Endothelial cell of umbilical vein (primary cell): ENCODE results near the gene CSGALNACT2. TPM values are rescaled to one million over a fixed set of nuclear protein-coding genes. Genes with fewer than 3 reads are reported as not detected.

Experiments
- BruUV-seq: library from RNA; stranded (reverse); fragments of 400-500 nt; replicated peaks from 2 replicates; lab custom pipeline; 2021; lab: Mats Ljungman, UMichigan
- CTCF ChIA-PET: fragments of 300-600, 350-600 bp; sonication (Branson Sonifier 250); formaldehyde crosslinking; loops from one replicate; lab custom pipeline; 2021; ENCODE audit warnings: antibody characterized with exemption, inconsistent platforms; lab: Charles Lee
- POLR2A ChIA-PET: fragments of 300-600, 350-600 bp; sonication (Branson Sonifier 250); formaldehyde crosslinking; loops from one replicate; lab custom pipeline; 2021; ENCODE audit warnings: antibody characterized with exemption, inconsistent platforms; lab: Charles Lee
- DNase-seq: peaks from one replicate; pipeline ENCODE4 v3.0.0-alpha.2; 2011; ENCODE audit warnings: low read depth, low spot score
- FAIRE-seq: peaks from 2 replicates; lab custom pipeline; 2011; peaks lifted over from hg19 to GRCh38; lab: Jason Lieb, UNC
- H2AFZ ChIP-seq: 2 replicates; pipeline ENCODE4 v1.6.0; 2012; ENCODE audit warnings: low read depth, low read length, control low read depth, inconsistent platforms
- H3K27ac ChIP-seq: 2 replicates; pipeline ENCODE4 v1.5.1; 2011; ENCODE audit warnings: low read depth, mild to moderate bottlenecking, control low read depth, low read length, moderate library complexity; ENCODE audit not compliant: insufficient read depth
- H3K27me3 ChIP-seq, 2 experiments: 2 replicates each; pipeline versions ENCODE4 v1.6.0 to v1.6.1; 2011; ENCODE audit warnings: low read length in 2 of 2, mixed read lengths in 1 of 2; ENCODE audit not compliant: control insufficient read depth in 2 of 2, insufficient read depth in 2 of 2
- H3K36me3 ChIP-seq, 2 experiments: 2 replicates in 1 of 2; 3 replicates in 1 of 2; pipeline ENCODE4 v1.5.1; 2011; ENCODE audit warnings: low read length in 2 of 2, mild to moderate bottlenecking in 1 of 2, moderate library complexity in 1 of 2; ENCODE audit not compliant: control insufficient read depth in 2 of 2, insufficient read depth in 2 of 2; ENCODE audit errors: extremely low read depth in 1 of 2
- H3K4me1 ChIP-seq: 3 replicates; pipeline ENCODE4 v1.5.1; 2011; ENCODE audit warnings: mild to moderate bottlenecking, low read length; ENCODE audit not compliant: control insufficient read depth, insufficient read depth; ENCODE audit errors: extremely low read depth
- H3K4me2 ChIP-seq: 2 replicates; pipeline ENCODE4 v1.6.1; 2011; ENCODE audit warnings: low read length, control low read depth, mixed read lengths; ENCODE audit not compliant: insufficient read depth
- H3K4me3 ChIP-seq, 3 experiments: fragments of 200-600 bp in 1 of 3; sonication (generic), shearing (Covaris generic) in 1 of 3; replicated peaks in 1 of 3; 2 replicates each; pipeline ENCODE4 v1.5.1; 2011 to 2016; ENCODE audit warnings: control low read depth in 3 of 3, low read length in 3 of 3, mild to moderate bottlenecking in 2 of 3, inconsistent platforms in 1 of 3, low read depth in 1 of 3, moderate library complexity in 1 of 3; ENCODE audit not compliant: insufficient read depth in 1 of 3
- H3K79me2 ChIP-seq: 2 replicates; pipeline ENCODE4 v1.6.0; 2012; ENCODE audit warnings: low read length, inconsistent platforms; ENCODE audit not compliant: control insufficient read depth, insufficient read depth
- H3K9ac ChIP-seq: replicated peaks from 2 replicates; pipeline ENCODE3; 2011; ENCODE audit warnings: low read length, control low read depth; ENCODE audit not compliant: insufficient read depth; ENCODE audit errors: extremely low read depth
- H3K9me1 ChIP-seq: replicated peaks from 3 replicates; pipeline ENCODE4 v1.6.0; 2011; ENCODE audit warnings: mild to moderate bottlenecking, low read length; ENCODE audit not compliant: control insufficient read depth, insufficient read depth; ENCODE audit errors: extremely low read depth
- H3K9me3 ChIP-seq: replicated peaks from 2 replicates; pipeline ENCODE4 v1.5.1; 2012; ENCODE audit warnings: low read length, inconsistent platforms; ENCODE audit not compliant: control insufficient read depth, insufficient read depth
- H4K20me1 ChIP-seq: replicated peaks from 2 replicates; pipeline ENCODE3; 2011; ENCODE audit warnings: mild to moderate bottlenecking, low read length; ENCODE audit not compliant: control insufficient read depth, insufficient read depth; ENCODE audit errors: extremely low read depth
- CTCF ChIP-seq, 2 donors: IDR thresholded peaks; 1 replicate in 1 of 2; 2 replicates in 1 of 2; pipeline ENCODE4 v1.5.1; 2011; ENCODE audit warnings: low read length in 2 of 2, mild to moderate bottlenecking in 2 of 2, moderate library complexity in 2 of 2, control low read depth in 1 of 2, inconsistent platforms in 1 of 2, low read depth in 1 of 2; ENCODE audit not compliant: insufficient read depth in 1 of 2; ENCODE audit errors: extremely low read depth in 1 of 2
- EZH2 ChIP-seq: IDR thresholded peaks from 2 replicates; pipeline ENCODE4 v1.6.1; 2012; ENCODE audit warnings: borderline replicate concordance, low read depth, mild to moderate bottlenecking, moderate library complexity, low read length, inconsistent platforms; ENCODE audit not compliant: severe bottlenecking
- FOS ChIP-seq: IDR thresholded peaks from 2 replicates; pipeline ENCODE4 v1.6.1; 2011; ENCODE audit warnings: mild to moderate bottlenecking, low read length, moderate library complexity, borderline replicate concordance; ENCODE audit not compliant: insufficient read depth
- GATA2 ChIP-seq: IDR thresholded peaks from 2 replicates; pipeline ENCODE4 v1.7.0; 2011; ENCODE audit warnings: low read depth, mild to moderate bottlenecking, moderate library complexity, mixed read lengths, low read length; ENCODE audit not compliant: insufficient read length, insufficient read depth
- JUN ChIP-seq: IDR thresholded peaks from 2 replicates; pipeline ENCODE4 v1.6.1; 2011; ENCODE audit warnings: borderline replicate concordance, low read depth; ENCODE audit not compliant: insufficient read length, insufficient read depth
- MAX ChIP-seq: IDR thresholded peaks from 2 replicates; pipeline ENCODE4 v1.6.1; 2011; ENCODE audit not compliant: insufficient read depth, insufficient read length
- MYC ChIP-seq: IDR thresholded peaks from one replicate; pipeline ENCODE4 v1.6.1; 2011; ENCODE audit warnings: mild to moderate bottlenecking, low read depth, low read length
- POLR2A ChIP-seq: IDR thresholded peaks from 2 replicates; pipeline ENCODE4 v1.6.1; 2012; ENCODE audit warnings: low read depth, mild to moderate bottlenecking, control low read depth, low read length
- POLR2AphosphoS5 ChIP-seq: IDR thresholded peaks from 2 replicates; pipeline ENCODE4 v1.6.1; 2012; ENCODE audit warnings: low read depth, mild to moderate bottlenecking, control low read depth, low read length, moderate library complexity; ENCODE audit not compliant: insufficient read depth
- dilution Hi-C: fragments of 300-500 bp; cut with MboI; formaldehyde crosslinking; loops from one replicate; pipeline ENCODE4 v1.15.0; 2019; ENCODE audit warnings: low sequenced_read_pairs; ENCODE audit not compliant: extremely low pct_ligation_motif_present
- intact Hi-C: fragments of 100-400 bp; cut with micrococcal nuclease; formaldehyde crosslinking; loops from one replicate; pipeline ENCODE4 v1.10.0; 2022
- polyA plus RNA-seq, 4 experiments: library from polyadenylated mRNA; depleted of rRNA in 3 of 4; stranded (reverse) in 3 of 4; unstranded in 1 of 4; fragments of >200 nt; gene quantifications; 2 replicates each; pipeline versions ENCODE4 v1.2.1 to v1.2.3, GENCODE V29; 2011 to 2012; ENCODE audit warnings: missing spikeins in 1 of 4
- total RNA-seq: library from RNA; stranded (reverse); gene quantifications from 2 replicates; pipeline ENCODE4 v1.2.3, GENCODE V29; 2021

CSGALNACT2 gene
- total and polyA plus RNA-seq, 2 donors (not counting 3 experiments of a cell fraction or from before 2014, with no cell fraction given), result 9.7 to 17.7 TPM

GRCh38 chr10:43125274-43125845 is 12.9 kb upstream of the CSGALNACT2 start:
- H3K9me1 ChIP-seq, result no peaks in the 10 kb centered on the region
- H3K27me3 ChIP-seq, result peaks cover under 1 to 2% of the 10 kb centered on the region in 2 experiments
- H3K4me3 ChIP-seq, result no peak overlapping the region
- intact Hi-C loops (no loop called here), dilution Hi-C loops (no loop called here)
- CTCF ChIA-PET, result no interaction called here
- no peak overlapping the region for H3K4me2 ChIP-seq
- no peak for FAIRE-seq
- no peaks in the 10 kb centered on the region for H3K9me3 ChIP-seq
- H3K36me3 ChIP-seq, result no peaks in the 10 kb centered on the region
- POLR2A ChIA-PET, result no interaction called here
- H4K20me1 ChIP-seq, result no peaks in the 10 kb centered on the region
- no peak overlapping the region for H2AFZ ChIP-seq
- H3K27ac ChIP-seq, result no peak overlapping the region
- no peak overlapping the region for H3K9ac ChIP-seq
- no peaks in the 10 kb centered on the region for H3K79me2 ChIP-seq
- no peak for DNase-seq
- H3K4me1 ChIP-seq, result peaks cover 6% of the 10 kb centered on the region
- no TSS peak for BruUV-seq
- TF ChIP-seq FOS (no peak), MAX (no peak), POLR2A (no peak), CTCF (IDR thresholded peaks at IDR 0.05; ENCODE audit: extremely low read depth in 1 of 2, insufficient read depth in 1 of 2, low read depth in 1 of 2, low read length in 2 of 2) (no peak), EZH2 (no peak), GATA2 (no peak), JUN (no peak), MYC (no peak), POLR2AphosphoS5 (no peak)
